Measurements from ENCODE around the gene GAA.
A peak's percentile ranks its signal among the peaks of the same experiment; 100 is the strongest.

Gene GAA

DNA sequence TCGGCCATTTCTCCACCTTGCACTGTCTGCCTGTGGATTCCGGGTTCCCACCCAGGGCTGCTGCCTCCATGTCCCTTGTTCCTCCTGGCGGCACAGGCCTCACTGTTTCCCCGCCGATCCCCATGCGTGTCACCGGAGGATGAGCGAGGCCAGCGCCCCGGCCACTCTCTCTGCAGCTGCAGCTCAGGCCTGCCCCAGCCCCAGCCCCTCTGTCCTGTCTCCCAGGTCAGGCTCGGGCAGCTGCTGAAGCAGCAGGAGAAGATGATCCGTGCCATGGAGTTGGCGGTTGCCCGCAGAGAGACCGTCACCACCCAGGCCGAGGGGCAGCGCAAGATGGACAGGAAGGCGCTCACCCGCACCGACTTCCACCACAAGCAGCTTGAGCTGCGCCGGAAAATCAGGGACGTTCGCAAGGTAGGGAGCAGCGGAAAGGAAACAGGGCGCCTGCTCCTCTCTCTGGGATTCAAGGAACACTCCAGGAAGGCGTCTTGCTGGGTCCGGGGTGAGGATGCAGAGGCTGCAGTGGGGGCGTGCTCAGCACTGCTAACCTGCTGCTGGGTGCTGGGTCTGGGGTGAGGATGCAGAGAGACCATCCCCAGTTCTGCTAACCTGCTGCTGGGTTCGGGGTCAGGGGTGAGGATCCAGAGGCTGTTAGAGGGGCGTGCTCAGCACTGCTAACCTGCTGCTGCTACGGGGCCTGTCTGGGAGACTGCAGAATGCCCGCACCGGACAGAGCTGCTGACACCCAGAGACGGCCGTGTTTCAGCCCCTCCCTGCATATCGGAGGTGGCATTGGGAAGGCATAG is 6.1 kb upstream of the GAA start:
- H3K9me3 Mint-ChIP-seq, result no peaks in the 10 kb centered on the region
- ATAC-seq (no peak), DNase-seq (no peak)
- peaks cover 9% of the 10 kb centered on the region for H3K4me1 Mint-ChIP-seq
- H3K27ac Mint-ChIP-seq, result no peak overlapping the region
- no peak overlapping the region for H3K4me3 Mint-ChIP-seq
- no peaks in the 10 kb centered on the region for H3K36me3 Mint-ChIP-seq (ENCODE audit: low read depth)
- no peaks in the 10 kb centered on the region for H3K27me3 Mint-ChIP-seq

DNA sequence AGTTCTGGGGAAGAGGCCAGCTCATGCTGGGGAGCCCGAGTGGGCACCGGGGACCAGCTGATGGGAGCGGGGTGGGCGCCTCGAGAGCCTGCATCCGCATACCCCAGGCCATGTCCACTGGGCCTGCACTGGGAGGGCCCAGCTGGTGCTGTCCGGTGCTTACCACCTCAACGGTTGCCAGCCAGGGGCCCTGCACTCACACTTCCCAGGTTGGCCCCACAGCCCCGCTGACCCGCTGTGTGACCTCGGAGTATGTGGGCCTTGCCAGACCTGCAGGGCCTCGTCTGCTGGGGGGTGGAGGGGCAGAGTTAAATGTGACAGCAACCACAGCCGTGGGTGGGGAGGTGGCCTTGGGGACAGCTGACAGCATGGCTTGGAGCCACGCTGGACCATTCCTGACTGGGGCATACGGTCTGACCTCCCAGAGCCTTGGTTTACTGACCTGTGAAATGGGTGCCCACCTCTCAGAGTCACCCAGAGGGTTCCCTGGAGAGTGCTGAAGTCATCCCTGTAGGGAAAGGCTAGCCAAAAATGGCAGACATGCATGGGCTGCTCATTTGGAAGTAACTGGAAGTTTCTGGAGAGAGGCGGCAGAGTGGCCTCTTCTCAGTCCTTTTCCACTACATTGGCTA is 5.4 kb upstream of the GAA start:
- no peak overlapping the region for H3K27ac Mint-ChIP-seq
- peaks cover 16% of the 10 kb centered on the region for H3K4me1 Mint-ChIP-seq
- H3K9me3 Mint-ChIP-seq, result no peaks in the 10 kb centered on the region
- ATAC-seq (no peak), DNase-seq (no peak)
- no peak overlapping the region for H3K4me3 Mint-ChIP-seq
- no peaks in the 10 kb centered on the region for H3K27me3 Mint-ChIP-seq
- no peaks in the 10 kb centered on the region for H3K36me3 Mint-ChIP-seq (ENCODE audit: low read depth)

DNA sequence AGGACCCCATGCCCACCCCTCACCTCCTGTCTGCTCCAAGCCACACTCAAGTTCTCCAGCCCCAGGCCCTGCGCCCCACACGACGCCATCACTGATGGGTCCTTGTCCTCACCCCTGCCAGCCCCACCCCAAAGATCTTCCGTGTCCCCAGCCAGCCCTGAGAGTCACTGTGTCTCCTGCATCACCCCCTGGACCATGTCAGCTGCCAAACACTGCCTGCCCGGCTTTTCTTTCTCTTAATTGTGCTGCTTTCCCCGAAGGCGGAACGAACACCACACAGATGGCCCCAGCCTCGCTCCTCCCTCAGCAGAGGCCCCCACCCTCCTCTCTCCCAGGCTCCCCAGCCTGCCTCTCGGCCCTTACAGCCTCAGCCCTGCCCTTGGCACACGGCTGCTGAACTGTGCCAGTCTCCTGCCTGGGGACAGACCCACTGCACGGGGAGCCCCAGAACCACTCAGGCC is 4.8 kb upstream of the GAA start:
- Mint-ChIP-seq H3K36me3 (ENCODE audit: low read depth) (no peaks in the 10 kb centered on the region), H3K4me3 (no peak overlapping the region), H3K9me3 (no peaks in the 10 kb centered on the region), H3K27me3 (no peaks in the 10 kb centered on the region), H3K27ac (no peak overlapping the region), H3K4me1 (peaks cover 17% of the 10 kb centered on the region)
- ATAC-seq, result no peak
- no peak for DNase-seq

DNA sequence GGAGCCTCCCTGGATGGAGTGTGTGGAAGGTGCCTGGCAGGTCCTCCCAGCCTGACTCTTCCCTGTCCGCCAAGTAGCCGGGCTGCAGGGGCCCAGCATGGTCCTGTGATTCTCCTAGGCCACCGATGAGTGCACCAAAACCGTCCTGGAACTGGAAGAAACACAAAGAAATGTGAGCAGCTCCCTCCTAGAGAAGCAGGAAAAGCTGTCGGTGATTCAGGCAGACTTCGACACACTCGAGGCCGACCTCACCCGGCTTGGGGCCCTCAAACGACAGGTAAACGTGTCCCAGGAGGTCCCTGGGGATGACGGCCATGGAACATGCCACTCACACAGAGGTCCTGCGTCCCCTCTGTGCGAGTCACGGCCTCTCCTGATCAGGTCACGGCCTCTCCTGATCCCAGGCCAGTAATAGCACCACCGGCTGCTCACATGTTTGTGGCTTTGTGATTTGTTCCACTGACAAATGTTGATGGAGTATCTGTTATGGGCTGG is 4.2 kb upstream of the GAA start:
- no peak for ATAC-seq
- H3K36me3 Mint-ChIP-seq (ENCODE audit: low read depth), result no peaks in the 10 kb centered on the region
- H3K4me3 Mint-ChIP-seq, result no peak overlapping the region
- H3K27me3 Mint-ChIP-seq, result no peaks in the 10 kb centered on the region
- H3K27ac Mint-ChIP-seq, result no peak overlapping the region
- H3K9me3 Mint-ChIP-seq, result no peaks in the 10 kb centered on the region
- H3K4me1 Mint-ChIP-seq, result peaks cover 22% of the 10 kb centered on the region
- DNase-seq, result no peak

DNA sequence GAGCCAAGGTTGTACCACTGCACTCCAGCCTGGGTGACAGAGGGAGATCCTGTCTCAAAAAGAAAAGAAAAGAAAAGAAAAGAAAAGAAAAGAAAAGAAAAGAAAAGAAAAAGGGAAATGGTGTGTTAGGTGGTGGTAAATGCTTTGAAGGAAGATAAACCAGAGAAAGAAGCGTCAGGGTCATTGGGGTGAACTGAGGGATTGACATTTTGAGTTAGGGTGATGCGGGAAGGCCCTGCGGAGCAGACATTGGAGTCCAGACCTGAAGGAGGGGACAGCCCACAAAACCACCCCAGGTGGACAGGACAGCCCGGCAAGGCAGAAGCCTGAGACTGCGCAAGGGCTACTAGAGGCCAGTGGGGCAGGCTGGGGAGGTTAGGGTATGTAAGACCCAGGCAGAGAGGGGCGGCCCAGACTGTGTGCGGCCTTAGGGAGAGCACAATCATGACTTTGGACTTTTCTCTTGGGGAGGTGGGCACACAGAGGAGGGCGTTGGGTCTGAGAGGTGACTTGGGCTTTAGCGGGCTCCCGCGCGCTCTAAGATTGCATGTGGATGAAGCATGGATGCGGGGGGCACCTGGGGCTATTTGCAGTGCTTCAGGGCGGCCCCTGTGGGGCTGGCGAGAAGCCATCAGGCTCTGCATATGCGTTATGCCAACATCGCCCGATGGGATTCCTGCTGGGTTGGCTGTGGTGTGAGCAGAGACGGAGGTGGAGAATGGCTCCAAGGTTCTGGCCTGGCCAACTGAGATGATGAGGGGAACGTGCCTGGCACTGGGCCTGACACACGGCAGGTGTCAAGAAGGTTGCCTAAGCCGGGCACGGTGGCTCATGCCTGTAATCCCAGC is 3.3 kb upstream of the GAA start:
- Mint-ChIP-seq H3K27me3 (no peaks in the 10 kb centered on the region), H3K36me3 (ENCODE audit: low read depth) (no peaks in the 10 kb centered on the region), H3K9me3 (no peaks in the 10 kb centered on the region), H3K4me3 (no peak overlapping the region), H3K4me1 (peaks cover 29% of the 10 kb centered on the region), H3K27ac (no peak overlapping the region)
- no peak for ATAC-seq
- no peak for DNase-seq

DNA sequence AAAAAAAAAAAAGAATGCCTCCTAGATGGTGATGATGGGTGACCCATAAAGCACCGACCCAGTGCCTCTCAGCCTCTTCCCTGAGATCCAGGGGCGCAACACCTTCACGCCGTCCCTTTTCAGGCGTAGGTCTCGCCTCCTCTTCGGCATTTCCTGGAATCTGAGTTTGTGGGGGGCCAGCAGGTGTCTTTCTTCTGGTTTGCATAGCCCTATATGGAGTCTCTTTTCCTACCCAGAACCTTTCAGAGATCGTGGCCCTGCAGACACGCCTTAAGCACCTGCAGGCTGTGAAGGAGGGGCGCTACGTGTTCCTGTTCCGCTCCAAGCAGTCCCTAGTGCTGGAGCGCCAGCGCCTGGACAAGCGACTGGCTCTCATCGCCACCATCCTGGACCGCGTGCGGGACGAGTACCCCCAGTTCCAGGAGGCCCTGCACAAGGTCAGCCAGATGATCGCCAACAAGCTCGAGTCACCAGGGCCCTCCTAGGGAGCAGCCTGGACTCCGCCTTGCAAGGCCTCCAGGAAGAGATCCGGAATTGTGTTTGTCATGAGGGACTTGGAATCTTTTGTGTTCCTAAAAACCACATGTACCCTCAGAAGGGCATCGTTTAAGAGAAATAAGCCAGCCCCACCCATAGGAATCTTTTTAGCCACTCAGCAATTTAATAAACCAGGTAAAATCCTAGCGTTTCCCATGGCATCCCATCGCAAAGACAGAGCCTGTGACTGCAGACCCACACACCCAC is 1.9 kb upstream of the GAA start:
- Mint-ChIP-seq H3K4me3 (no peak overlapping the region), H3K27me3 (no peaks in the 10 kb centered on the region), H3K27ac (no peak overlapping the region), H3K4me1 (peaks cover 34% of the 10 kb centered on the region), H3K36me3 (ENCODE audit: low read depth) (no peaks in the 10 kb centered on the region), H3K9me3 (no peaks in the 10 kb centered on the region)
- DNase-seq, result no peak
- no peak for ATAC-seq

DNA sequence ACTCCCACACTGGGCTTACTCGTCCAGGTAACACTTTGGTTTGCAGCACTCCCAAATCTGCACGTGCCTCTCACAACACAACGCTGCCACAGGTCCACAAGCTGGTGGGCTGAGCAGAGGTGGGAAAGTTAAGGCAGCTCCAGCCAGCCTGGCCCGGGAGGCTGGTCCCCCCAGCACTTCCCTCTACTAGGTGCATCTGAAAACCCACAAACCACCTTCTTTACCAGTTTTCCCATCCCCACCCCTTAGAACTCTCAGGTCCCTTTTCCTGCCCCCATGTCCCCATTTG is 1.4 kb upstream of the GAA start:
- Mint-ChIP-seq H3K9me3 (no peaks in the 10 kb centered on the region), H3K27ac (peak overlapping the region; percentile 9), H3K4me3 (no peak overlapping the region), H3K4me1 (peaks cover 34% of the 10 kb centered on the region), H3K36me3 (ENCODE audit: low read depth) (no peaks in the 10 kb centered on the region), H3K27me3 (no peaks in the 10 kb centered on the region)
- ATAC-seq, result no peak
- DNase-seq, result no peak

DNA sequence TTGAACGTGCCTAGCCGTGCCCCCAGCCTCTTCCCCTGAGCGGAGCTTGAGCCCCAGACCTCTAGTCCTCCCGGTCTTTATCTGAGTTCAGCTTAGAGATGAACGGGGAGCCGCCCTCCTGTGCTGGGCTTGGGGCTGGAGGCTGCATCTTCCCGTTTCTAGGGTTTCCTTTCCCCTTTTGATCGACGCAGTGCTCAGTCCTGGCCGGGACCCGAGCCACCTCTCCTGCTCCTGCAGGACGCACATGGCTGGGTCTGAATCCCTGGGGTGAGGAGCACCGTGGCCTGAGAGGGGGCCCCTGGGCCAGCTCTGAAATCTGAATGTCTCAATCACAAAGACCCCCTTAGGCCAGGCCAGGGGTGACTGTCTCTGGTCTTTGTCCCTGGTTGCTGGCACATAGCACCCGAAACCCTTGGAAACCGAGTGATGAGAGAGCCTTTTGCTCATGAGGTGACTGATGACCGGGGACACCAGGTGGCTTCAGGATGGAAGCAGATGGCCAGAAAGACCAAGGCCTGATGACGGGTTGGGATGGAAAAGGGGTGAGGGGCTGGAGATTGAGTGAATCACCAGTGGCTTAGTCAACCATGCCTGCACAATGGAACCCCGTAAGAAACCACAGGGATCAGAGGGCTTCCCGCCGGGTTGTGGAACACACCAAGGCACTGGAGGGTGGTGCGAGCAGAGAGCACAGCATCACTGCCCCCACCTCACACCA is 724 bp downstream of the GAA start:
- Mint-ChIP-seq H3K27me3 (no peaks in the 10 kb centered on the region), H3K9me3 (no peaks in the 10 kb centered on the region), H3K4me3 (peak overlapping the region; percentile 87), H3K36me3 (ENCODE audit: low read depth) (no peaks in the 10 kb centered on the region), H3K4me1 (peaks cover 34% of the 10 kb centered on the region), H3K27ac (peak overlapping the region; percentile 84)
- ATAC-seq (peak; percentile 26), DNase-seq (peak; percentile 29)

DNA sequence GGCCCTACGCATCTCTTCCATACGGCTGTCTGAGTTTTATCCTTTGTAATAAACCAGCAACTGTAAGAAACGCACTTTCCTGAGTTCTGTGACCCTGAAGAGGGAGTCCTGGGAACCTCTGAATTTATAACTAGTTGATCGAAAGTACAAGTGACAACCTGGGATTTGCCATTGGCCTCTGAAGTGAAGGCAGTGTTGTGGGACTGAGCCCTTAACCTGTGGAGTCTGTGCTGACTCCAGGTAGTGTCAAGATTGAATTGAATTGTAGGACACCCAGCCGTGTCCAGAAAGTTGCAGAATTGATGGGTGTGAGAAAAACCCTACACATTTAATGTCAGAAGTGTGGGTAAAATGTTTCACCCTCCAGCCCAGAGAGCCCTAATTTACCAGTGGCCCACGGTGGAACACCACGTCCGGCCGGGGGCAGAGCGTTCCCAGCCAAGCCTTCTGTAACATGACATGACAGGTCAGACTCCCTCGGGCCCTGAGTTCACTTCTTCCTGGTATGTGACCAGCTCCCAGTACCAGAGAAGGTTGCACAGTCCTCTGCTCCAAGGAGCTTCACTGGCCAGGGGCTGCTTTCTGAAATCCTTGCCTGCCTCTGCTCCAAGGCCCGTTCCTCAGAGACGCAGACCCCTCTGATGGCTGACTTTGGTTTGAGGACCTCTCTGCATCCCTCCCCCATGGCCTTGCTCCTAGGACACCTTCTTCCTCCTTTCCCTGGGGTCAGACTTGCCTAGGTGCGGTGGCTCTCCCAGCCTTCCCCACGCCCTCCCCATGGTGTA is 1.5 kb downstream of the GAA start:
- H3K36me3 Mint-ChIP-seq (ENCODE audit: low read depth), result no peaks in the 10 kb centered on the region
- peak overlapping the region; percentile 18 for H3K27ac Mint-ChIP-seq
- no peaks in the 10 kb centered on the region for H3K9me3 Mint-ChIP-seq
- peaks cover 34% of the 10 kb centered on the region for H3K4me1 Mint-ChIP-seq
- ATAC-seq (no peak), DNase-seq (no peak)
- peak overlapping the region; percentile 87 for H3K4me3 Mint-ChIP-seq
- no peaks in the 10 kb centered on the region for H3K27me3 Mint-ChIP-seq

DNA sequence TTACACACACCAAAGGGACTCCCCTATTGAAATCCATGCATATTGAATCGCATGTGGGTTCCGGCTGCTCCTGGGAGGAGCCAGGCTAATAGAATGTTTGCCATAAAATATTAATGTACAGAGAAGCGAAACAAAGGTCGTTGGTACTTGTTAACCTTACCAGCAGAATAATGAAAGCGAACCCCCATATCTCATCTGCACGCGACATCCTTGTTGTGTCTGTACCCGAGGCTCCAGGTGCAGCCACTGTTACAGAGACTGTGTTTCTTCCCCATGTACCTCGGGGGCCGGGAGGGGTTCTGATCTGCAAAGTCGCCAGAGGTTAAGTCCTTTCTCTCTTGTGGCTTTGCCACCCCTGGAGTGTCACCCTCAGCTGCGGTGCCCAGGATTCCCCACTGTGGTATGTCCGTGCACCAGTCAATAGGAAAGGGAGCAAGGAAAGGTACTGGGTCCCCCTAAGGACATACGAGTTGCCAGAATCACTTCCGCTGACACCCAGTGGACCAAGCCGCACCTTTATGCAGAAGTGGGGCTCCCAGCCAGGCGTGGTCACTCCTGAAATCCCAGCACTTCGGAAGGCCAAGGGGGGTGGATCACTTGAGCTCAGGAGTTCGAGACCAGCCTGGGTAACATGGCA is 2.2 kb downstream of the GAA start:
- Mint-ChIP-seq H3K9me3 (no peaks in the 10 kb centered on the region), H3K27ac (peak overlapping the region; percentile 18), H3K4me1 (peaks cover 34% of the 10 kb centered on the region), H3K27me3 (no peaks in the 10 kb centered on the region), H3K4me3 (peak overlapping the region; percentile 50), H3K36me3 (ENCODE audit: low read depth) (no peaks in the 10 kb centered on the region)
- DNase-seq (no peak), ATAC-seq (no peak)

DNA sequence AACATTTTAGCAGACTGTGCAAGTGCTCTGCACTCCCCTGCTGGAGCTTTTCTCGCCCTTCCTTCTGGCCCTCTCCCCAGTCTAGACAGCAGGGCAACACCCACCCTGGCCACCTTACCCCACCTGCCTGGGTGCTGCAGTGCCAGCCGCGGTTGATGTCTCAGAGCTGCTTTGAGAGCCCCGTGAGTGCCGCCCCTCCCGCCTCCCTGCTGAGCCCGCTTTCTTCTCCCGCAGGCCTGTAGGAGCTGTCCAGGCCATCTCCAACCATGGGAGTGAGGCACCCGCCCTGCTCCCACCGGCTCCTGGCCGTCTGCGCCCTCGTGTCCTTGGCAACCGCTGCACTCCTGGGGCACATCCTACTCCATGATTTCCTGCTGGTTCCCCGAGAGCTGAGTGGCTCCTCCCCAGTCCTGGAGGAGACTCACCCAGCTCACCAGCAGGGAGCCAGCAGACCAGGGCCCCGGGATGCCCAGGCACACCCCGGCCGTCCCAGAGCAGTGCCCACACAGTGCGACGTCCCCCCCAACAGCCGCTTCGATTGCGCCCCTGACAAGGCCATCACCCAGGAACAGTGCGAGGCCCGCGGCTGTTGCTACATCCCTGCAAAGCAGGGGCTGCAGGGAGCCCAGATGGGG is 3.1 kb downstream of the GAA start:
- H3K36me3 Mint-ChIP-seq (ENCODE audit: low read depth), result no peaks in the 10 kb centered on the region
- DNase-seq (no peak), ATAC-seq (no peak)
- no peak overlapping the region for H3K4me3 Mint-ChIP-seq
- no peaks in the 10 kb centered on the region for H3K9me3 Mint-ChIP-seq
- peaks cover 33% of the 10 kb centered on the region for H3K4me1 Mint-ChIP-seq
- H3K27ac Mint-ChIP-seq, result no peak overlapping the region
- no peaks in the 10 kb centered on the region for H3K27me3 Mint-ChIP-seq

DNA sequence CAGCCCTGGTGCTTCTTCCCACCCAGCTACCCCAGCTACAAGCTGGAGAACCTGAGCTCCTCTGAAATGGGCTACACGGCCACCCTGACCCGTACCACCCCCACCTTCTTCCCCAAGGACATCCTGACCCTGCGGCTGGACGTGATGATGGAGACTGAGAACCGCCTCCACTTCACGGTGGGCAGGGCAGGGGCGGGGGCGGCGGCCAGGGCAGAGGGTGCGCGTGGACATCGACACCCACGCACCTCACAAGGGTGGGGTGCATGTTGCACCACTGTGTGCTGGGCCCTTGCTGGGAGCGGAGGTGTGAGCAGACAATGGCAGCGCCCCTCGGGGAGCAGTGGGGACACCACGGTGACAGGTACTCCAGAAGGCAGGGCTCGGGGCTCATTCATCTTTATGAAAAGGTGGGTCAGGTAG is 3.6 kb downstream of the GAA start:
- no peaks in the 10 kb centered on the region for H3K27me3 Mint-ChIP-seq
- ATAC-seq (no peak), DNase-seq (no peak)
- H3K36me3 Mint-ChIP-seq (ENCODE audit: low read depth), result no peaks in the 10 kb centered on the region
- H3K4me3 Mint-ChIP-seq, result no peak overlapping the region
- no peak overlapping the region for H3K27ac Mint-ChIP-seq
- H3K9me3 Mint-ChIP-seq, result no peaks in the 10 kb centered on the region
- peaks cover 27% of the 10 kb centered on the region for H3K4me1 Mint-ChIP-seq

Data from activated naive CD8-positive, alpha-beta T cell treated with anti-CD3 and anti-CD28 coated beads, Interleukin-2, amount 50 U/mL, for 24 hours (primary cell).